Stimulated activated CD8-positive, alpha-beta memory T cell treated with anti-CD3 and anti-CD28 coated beads, Interleukin-4, amount 100 ng/mL, for 1 hour (primary cell): ENCODE measurements around the gene RAB27A.
"Not testable (repeated sequence)": the region's sequence is repeated elsewhere in the genome, so short reads cannot be mapped to it uniquely, and the experiment has no call there.

Experiments
- DNase-seq, 2 donors: peaks; one replicate each; pipeline ENCODE4 v3.0.0-alpha.2; 2020; ENCODE audit warnings: low read depth in 2 of 2, low spot score in 1 of 2

Gene RAB27A

DNA sequence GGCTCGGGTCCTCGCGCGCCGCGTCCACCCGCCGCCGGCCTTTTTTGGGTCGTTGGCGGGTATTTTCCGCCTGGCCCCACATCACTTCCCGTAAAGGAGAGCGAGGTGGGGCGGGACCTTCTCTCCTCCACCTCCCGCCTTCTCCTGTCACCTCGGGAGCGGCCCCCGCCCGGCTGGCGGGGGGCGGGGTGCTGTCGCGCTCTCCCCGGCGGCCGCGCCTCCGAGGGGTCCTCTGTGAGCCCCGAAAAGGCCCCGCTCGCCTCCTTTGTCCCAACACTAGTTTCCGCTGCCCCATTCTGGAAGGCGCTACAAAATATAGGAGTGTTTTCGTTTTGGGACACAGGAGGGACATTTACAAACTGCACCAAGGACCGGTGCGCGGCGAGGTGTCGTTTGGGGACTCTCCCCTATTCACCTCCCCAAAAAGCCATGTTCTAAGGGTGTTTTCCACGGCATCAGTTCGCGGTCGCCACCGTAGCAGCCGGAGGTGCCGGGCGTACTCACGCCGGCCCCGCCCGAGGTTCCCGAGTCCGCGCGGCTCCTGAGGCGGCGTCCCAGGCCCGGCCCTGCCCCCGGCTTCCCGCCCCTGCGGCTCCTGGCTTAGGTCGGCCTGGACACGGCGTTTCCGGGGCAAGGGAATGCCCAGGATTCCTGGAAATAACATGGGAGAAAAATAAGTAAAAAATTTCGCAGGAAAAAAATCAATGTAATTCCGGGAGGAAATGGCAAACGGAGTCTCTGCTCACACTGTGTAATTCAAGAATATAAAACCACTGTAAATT lies at the start of gene RAB27A:
Gene RAB27A (minus strand): TSS at position 68 of the 782 bp plus-strand sequence. CDS start 54,879 bp downstream, outside the sequence.
- peak in 1 of 2 donors; percentile 65 for DNase-seq

DNA sequence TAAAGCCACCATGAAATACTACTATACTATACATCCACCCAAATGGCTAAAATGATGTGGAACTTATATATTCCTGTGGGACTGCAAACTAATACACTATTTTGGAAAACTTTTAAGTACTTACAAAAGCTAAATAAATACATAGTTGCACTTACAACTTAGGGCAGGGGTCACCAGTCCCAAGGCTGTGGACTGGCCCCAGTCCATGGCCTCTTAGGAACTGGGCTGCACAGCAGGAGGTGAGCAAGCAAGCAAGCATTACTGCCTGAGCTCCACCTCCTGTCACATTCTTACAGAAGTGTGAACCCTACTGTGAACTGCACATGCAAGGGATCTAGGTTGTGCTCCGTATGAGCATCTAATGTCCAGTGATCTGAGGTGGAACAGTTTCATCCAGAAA lies 47.5 kb upstream of the RAB27A start:
- DNase-seq, result no peak

DNA sequence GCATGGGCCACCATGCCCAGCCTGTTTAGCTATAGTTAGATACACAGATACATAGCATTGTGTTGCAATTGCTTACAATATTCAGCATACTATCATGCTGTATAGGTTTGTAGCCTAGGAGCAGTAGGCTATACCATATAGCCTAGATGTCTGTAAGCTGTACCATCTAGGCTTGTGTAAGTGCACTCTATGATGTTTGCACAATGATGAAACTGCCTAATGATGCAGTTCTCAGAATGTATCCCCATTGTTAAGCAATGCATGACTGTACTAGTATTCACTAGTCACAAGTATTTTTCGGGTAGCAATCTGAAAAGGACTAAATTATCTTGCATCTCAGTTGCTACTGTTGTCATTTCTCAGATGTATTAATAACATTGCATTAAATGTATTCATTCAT lies 45.4 kb upstream of the RAB27A start:
- DNase-seq, result no peak

GRCh38 chr15:55334371-55334770 lies 44.8 kb upstream of the RAB27A start:
- no peak for DNase-seq

DNA sequence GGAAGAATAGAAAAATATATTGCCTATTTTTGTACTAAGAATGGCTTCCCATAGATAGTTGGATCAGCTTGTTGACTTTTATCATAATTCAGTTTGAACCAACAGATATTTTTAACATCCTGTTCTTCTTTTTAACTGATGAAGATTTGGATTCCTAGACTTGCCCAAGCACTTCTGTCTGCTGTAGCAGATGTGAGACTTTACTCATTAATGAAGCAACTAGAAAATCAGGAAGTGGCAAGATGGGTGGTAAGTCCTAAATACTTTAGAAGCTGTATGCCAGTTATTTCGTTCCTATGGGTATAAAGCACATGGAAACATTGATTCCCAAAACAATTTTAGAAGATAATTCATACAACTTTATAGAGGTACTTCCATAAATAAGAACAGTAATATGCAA lies 37.8 kb upstream of the RAB27A start:
- DNase-seq, result no peak

GRCh38 chr15:55322467-55322866 lies 32.9 kb upstream of the RAB27A start:
- DNase-seq, result no peak

GRCh38 chr15:55320963-55321362 lies 31.4 kb upstream of the RAB27A start:
- DNase-seq, result no peak

DNA sequence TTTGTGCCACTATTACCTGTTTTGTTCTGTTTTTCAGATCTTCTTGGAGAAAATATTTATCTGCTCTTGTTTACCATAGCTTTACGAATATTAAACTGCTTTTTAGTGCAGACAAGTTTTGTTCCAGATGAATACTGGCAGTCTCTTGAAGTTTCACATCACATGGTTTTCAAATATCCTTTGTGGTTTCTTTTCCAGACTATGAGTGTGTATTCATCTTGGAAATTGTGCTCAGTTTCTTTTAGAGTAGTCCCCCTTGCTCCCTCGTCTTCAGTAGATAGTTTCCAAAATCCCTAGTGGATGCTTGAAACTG lies 30.6 kb upstream of the RAB27A start:
- DNase-seq, result no peak

DNA sequence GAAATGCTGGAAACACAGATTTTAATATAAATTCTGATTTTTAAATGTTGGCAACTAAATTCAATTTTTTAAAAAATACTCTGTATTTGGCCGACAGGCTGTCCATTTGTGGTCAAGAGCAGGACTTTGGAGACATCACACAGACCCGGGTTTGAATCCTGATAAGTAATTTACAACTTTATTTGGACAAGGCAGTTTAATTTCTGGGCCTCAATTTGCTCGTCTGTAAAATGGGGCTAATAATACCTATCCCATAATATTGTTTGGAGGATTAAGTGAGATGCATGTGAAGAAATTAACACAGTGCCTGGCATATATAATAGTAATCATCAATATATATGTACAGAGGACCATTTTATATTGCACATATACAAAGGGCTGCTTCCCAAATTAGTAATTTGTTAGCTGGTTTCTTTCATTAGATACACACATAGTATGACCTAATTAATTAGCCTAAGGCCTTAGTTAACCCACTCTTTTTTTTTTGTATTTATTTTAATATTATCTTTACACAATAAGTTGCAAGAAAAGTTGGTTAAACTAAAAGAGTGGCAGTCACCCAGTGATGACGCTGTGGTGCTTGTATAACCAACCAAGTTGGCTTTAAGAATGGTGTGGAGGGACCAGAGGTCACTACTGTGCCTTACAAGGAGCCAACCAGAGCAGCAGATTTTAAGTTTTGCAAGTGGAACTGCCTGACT lies 30.1 kb upstream of the RAB27A start:
- no peak for DNase-seq

- DNase-seq, result peak; percentile 46 to 50
Measured at GRCh38 chr15:55318588-55319494, 29.2 kb upstream of the RAB27A start, which contains the start of the genes PIGB and PIGBOS1. PIGB (plus strand) TSS chr15:55319222; CDS start chr15:55319251, 29 bp downstream. PIGBOS1 (minus strand) TSS chr15:55319123; CDS start chr15:55317792, 1,331 bp downstream.

- DNase-seq, result not testable (repeated sequence)
Measured at GRCh38 chr15:55302801-55303200, 13.2 kb upstream of the RAB27A start.

GRCh38 chr15:55297315-55297714 lies 7.7 kb upstream of the RAB27A start:
- DNase-seq, result no peak

- DNase-seq, result peak in 1 of 2 donors; percentile 73
Measured at GRCh38 chr15:55290528-55291057, 980 bp upstream of the RAB27A start.

- no peak for DNase-seq
Measured at GRCh38 chr15:55289011-55289745, 435 bp downstream of the RAB27A start.

DNA sequence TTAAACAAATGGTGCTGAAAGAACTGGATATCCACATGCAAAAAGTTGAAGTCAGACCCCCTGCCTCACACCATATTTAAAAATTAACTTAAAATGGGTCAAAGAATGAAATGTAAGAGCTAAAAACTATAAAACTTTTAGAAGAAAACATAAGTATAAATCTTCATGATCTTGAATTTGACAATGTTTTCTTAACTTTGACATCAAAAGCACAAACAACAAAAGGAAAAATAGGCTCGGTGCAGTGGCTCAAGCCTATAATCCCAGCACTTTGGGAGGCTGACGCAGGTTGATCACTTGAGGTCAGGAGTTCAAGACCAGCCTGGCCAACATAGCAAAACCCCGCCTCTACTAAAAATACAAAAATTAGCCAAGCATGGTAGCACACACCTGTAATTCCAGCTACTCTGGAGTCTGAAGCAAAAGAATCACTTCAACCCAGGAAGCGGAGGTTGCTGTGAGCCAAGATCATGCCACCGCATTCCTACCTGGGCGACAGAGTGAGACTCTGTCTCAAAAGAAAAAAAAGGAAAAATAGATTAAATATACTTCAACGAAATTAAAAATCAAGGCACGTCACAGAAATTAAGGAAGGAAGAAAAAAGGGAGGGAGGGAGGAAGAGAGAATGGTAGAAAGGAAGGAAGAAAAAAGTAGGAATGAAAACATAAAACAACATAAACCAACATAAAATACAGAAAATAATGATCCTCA lies 1.5 kb downstream of the RAB27A start:
- DNase-seq, result no peak

DNA sequence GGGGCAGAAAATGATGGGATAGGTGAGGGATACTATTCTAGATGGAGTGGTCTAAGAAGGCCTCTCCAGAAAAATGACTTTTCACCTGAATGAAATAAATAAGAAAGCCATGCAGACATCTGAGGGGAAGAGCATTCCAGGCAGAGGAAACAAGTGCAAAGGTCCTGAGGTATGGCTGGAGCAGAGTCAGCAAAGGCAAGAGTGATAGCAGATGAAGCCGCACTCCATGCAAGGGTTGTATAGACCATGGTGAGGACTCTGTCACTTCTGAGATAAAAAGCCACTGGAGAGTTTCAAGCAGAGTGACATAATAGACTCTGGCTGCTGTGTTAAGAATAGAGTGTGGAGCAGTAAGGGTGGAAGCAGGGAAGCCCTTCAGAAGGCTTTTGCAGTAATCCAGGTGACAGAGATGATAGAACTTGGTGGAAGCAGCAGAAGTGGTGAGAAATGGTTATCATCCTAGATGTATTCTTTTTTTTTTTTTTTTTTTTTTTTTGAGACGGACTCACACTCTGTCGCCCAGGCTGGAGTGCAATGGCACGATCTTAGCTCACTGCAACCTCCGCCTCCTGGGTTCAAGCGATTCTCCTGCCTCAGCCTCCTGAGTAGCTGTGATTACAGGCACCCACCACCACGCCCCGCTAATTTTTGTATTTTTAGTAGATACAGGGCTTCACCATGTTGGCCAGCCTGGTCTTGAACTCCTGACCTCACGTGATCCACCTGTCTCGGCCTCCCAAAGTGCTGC lies 3.0 kb downstream of the RAB27A start:
- DNase-seq, result not testable (repeated sequence)

GRCh38 chr15:55284426-55284825 lies 5.2 kb downstream of the RAB27A start:
- DNase-seq, result no peak

DNA sequence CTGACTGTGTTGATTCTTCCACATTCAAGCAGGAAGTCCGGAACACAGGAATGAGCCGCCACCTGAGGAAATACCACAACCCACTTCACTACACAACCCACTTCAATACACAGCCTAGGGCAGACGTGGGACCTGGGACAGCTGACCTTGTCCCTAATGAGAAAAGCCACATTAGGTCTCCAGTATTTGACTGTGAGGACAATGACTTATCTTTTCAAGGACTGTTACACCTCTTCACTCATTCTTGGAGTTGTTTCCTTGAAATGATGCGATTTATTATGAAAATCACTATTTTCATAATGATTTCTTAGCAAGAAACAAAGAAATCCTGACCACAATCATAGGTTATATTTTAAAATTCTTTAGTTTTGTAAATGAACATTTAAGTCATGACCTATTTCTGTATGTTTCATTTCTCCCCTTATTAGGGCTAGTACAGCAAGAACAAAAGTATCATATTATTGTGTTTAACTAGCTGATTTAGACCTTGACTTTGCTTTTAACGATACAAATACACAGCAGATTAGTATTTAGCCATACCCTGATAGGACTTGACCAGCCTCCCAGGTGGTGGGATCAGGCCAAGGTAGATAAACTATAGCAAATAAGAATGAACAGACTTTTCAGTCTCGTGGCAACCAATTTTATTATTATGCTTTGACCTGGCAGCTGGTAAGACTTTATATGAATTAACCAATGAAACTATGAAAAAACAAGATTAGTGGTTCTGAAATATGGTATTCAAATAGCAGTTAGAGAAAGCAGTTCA lies 6.0 kb downstream of the RAB27A start:
- DNase-seq, result no peak
